Muscle of leg (tissue), 11 donors: ENCODE data around the gene P2RY11. TPM values are rescaled to one million over a fixed set of nuclear protein-coding genes. Genes with fewer than 3 reads are reported as not detected.

Experiments used
- DNase-seq: peaks from one replicate; pipeline ENCODE4 v3.0.0; 2013
- H3K27ac ChIP-seq: one replicate; pipeline ENCODE4 v1.5.1; 2013; ENCODE audit warnings: mild to moderate bottlenecking, low read length, control low read depth
- H3K27me3 ChIP-seq: one replicate; pipeline ENCODE4 v1.6.1; 2013; ENCODE audit warnings: low read length; ENCODE audit not compliant: control insufficient read depth, insufficient read depth
- H3K36me3 ChIP-seq: one replicate; pipeline ENCODE4 v1.6.1; 2013; ENCODE audit warnings: low read length; ENCODE audit not compliant: control insufficient read depth, insufficient read depth
- H3K4me1 ChIP-seq: one replicate; pipeline ENCODE4 v1.6.1; 2013; ENCODE audit warnings: low read length; ENCODE audit not compliant: control insufficient read depth, insufficient read depth
- H3K4me3 ChIP-seq: one replicate; pipeline ENCODE4 v1.5.1; 2013; ENCODE audit warnings: low read length, control low read depth
- H3K9me3 ChIP-seq: replicated peaks from 2 replicates; pipeline ENCODE4 v1.6.1; 2013; ENCODE audit warnings: low read depth, low read length; ENCODE audit not compliant: control insufficient read depth
- whole genome bisulfite sequencing: methylation state at CpG from one replicate; pipeline ENCODE4 v1.1.5; 2013; ENCODE audit warnings: missing lambda C conversion rate; ENCODE audit not compliant: insufficient coverage; 5-methylcytosine and 5-hydroxymethylcytosine counted together
- polyA plus RNA-seq, 8 donors: library from polyadenylated mRNA; unstranded; fragments of 120-200 nt; gene quantifications; one replicate each; pipeline versions ENCODE4 v1.2.1 to v1.2.3, GENCODE V29; 2013; ENCODE audit warnings: inconsistent platforms in 1 of 8, low replicate concordance in 1 of 8; ENCODE audit not compliant: insufficient read length in 8 of 8, insufficient read depth in 1 of 8
- total RNA-seq: library from RNA; stranded (reverse); fragments of 120-200 nt; gene quantifications from one replicate; pipeline ENCODE4 v1.2.4, GENCODE V29; 2013

Gene P2RY11
- total and polyA plus RNA-seq, 9 donors, result 2.7 to 14.2 (median 9.5) TPM

DNA sequence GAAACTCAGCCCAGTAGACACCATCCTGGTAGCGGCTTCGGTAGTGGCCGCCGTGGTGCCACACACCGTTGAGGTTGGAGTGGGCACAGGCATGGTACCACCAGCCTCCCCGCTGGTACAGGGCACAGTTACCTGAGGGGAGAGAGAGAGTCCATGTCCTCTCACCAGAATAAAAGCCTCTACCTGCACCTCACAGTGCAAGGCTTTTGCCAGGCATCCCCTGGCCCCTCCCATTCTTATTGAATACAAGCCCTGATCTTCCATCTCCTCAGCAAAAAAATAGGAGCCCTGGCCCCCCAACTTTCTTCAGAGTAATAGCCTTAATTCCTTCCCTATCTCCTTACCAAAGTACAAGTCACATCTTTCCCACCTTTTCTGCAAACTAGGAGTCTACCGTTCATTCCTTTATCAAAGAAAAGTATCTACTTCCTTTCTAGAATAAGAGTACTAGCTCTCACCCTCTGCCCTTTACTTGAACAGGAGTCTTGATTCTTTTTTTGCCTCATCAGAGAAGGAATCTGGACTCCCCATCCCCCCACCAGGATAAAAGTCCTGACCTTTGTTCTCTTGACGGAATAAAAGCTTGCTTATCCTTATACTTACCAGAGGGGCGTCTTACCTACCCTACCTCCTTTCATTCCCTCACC is 18.7 kb upstream of the P2RY11 start:
- no peaks in the 10 kb centered on the region for H3K27me3 ChIP-seq
- H3K36me3 ChIP-seq, result peaks cover 35% of the 10 kb centered on the region
- no peak for DNase-seq
- WGBS, result 92% methylated on average over 7 of the region's 9 CpGs
- H3K4me1 ChIP-seq, result peaks cover 11% of the 10 kb centered on the region
- H3K9me3 ChIP-seq, result no peaks in the 10 kb centered on the region
- H3K27ac ChIP-seq, result no peak overlapping the region
- no peak overlapping the region for H3K4me3 ChIP-seq

DNA sequence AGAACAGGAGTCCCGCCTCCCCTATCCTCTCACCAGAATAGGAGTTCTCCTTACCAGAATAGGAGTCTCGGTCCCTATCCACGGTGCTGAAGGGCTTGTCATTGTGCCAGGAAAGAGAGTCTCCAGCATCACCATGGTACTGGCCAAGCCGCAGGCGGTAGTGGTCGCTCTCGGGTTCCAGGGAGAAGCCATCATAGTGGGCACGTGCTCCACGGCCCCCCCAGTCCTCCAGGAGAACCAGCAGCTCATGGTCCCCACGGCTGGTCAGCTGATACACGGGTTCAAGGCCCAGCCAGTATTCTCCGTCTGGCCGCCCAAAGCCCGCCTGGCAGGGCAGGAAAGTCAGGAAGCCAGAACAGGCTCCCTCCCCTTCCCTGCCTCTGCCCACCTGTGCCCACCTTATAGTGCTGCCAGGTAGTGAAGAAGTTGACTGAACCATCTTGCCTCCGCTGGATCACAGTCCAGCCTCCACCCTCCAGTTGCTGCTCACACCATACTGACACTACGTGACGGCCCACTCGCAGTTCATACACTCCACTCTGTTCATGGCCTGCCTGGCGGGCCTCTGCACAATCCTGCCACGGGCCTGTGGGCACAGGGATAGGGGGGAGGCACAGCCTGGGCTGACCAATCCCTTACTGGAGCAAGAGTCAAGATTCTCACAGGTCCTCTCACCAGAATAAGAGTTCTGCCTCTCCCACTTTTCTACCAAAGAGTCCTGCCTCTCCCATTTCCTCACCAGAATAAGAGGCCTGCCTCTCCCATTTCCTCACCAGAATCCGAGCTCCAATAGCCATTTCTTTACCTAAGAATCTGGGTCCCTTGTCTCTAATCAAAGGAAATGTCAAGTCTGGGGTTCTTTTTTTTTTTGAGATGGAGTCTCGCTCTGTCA is 18.0 kb upstream of the P2RY11 start:
- Histone ChIP-seq H3K4me1 (peaks cover 11% of the 10 kb centered on the region), H3K36me3 (peaks cover 35% of the 10 kb centered on the region), H3K9me3 (no peaks in the 10 kb centered on the region), H3K27ac (no peak overlapping the region), H3K27me3 (no peaks in the 10 kb centered on the region), H3K4me3 (no peak overlapping the region)
- DNase-seq, result no peak
- 77% methylated on average over 15 of the region's 22 CpGs for WGBS

DNA sequence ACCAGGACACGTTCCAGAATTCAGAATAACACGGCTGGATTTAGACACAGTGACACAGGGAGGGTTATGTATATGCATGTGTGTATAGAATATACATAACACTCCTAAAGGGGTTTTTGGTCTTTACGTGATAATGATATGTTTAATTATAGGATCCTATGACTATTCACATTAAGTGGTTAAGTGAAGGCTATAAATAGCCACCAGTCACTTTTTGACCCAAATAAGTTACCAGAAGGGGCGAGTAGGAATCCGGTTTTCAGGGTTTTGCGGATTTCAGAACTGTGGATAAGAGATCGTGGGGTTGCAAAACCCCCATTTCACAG is 15.9 kb upstream of the P2RY11 start:
- H3K27ac ChIP-seq, result peak overlapping the region; percentile 71
- peaks cover 11% of the 10 kb centered on the region for H3K4me1 ChIP-seq
- WGBS, result 36% methylated on average over 4 of the region's 7 CpGs
- no peaks in the 10 kb centered on the region for H3K27me3 ChIP-seq
- no peak overlapping the region for H3K4me3 ChIP-seq
- no peaks in the 10 kb centered on the region for H3K9me3 ChIP-seq
- no peak for DNase-seq
- peaks cover 21% of the 10 kb centered on the region for H3K36me3 ChIP-seq

DNA sequence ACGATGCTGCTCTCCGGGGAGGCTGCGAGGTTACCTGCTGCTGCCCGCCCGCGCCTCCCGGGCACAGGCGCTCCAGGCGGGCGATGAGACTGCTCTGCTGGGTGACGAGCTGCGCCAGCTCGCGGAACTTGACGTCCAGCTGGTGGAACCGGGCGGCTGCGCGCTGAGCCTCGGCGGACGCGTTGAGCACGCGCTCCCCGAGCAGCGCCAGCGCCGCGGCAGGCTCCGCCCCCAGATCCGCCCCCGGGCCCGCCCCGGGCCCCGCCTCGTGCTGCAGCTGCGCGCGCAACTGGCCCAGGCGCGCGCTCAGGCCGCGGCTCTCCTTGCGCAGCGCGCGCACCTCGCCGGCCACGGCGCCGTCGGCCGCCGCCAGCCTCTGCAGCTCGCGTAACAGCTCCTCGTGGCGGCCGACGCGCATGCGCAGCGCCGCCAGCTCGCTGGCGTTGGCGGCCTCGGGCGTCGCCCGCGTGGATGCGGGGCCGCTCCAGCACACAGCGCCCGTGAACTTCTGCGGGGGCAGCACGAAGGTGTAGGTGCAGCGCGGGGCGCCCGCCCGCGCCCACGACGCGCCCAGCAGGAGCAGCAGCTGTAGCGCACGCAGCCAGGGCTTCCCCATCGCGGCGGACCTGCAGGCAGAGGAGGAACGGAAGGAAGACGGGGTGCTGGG is 15.4 kb upstream of the P2RY11 start:
- peak overlapping the region; percentile 49 for H3K4me3 ChIP-seq
- 2% methylated on average over 97 of the region's 97 CpGs for WGBS
- peak; percentile 96 for DNase-seq
- H3K27ac ChIP-seq, result peak overlapping the region; percentile 71
- H3K9me3 ChIP-seq, result no peaks in the 10 kb centered on the region
- H3K27me3 ChIP-seq, result no peaks in the 10 kb centered on the region
- peaks cover 21% of the 10 kb centered on the region for H3K36me3 ChIP-seq
- H3K4me1 ChIP-seq, result peaks cover 11% of the 10 kb centered on the region

DNA sequence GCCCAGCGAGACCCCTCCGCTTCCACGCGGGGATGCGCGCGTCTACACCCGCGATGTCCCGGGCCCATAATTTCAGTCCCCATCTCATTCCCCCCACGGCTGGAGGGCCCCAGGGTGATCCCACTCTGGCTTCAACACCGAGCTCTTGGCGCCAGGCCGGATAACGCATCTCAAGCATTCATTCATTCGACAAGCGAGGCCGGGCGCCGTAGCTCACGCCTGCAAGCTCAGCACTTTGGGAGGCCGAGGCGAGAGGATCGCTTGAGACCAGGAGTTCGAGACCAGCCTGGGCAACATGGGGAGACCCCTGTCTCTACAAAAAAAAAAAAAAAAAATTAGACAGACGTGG is 14.9 kb upstream of the P2RY11 start:
- H3K27me3 ChIP-seq, result no peaks in the 10 kb centered on the region
- no peak for DNase-seq
- H3K4me3 ChIP-seq, result peak overlapping the region; percentile 49
- peak overlapping the region; percentile 21 for H3K27ac ChIP-seq
- H3K36me3 ChIP-seq, result peaks cover 18% of the 10 kb centered on the region
- WGBS, result 13% methylated on average over 23 of the region's 26 CpGs
- H3K4me1 ChIP-seq, result peaks cover 11% of the 10 kb centered on the region
- H3K9me3 ChIP-seq, result no peaks in the 10 kb centered on the region

DNA sequence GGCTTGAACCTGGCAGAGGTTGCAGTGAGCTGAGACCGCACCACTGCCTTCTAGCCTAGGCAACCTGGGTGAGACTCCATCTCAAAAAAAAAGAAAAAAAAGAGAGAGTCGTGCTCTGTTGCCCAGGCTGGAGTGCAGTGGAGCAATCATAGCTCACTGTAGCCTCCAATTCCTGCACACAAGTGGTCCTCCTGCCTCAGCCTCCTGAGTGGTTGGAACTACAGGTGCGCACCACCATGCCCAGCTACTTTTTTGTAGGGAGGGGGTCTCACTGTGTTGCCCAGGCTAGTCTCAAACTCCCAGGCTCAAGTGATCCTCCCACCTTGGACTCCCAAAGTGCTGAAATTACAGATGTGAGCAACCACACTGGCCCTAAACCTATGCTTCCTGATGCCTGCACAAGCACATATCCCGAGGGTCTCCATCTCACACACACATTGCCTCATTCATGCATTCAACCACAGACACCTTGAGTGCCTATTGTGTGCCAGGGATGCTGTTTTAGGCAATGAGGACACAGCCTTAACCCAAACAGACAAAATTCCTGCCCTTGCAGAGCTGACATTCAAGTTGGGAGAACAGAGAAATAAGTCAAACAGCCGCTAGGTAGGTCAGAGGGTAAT is 11.2 kb upstream of the P2RY11 start:
- Histone ChIP-seq H3K4me3 (no peak overlapping the region), H3K4me1 (peaks cover 17% of the 10 kb centered on the region), H3K27ac (no peak overlapping the region), H3K9me3 (no peaks in the 10 kb centered on the region), H3K36me3 (no peaks in the 10 kb centered on the region), H3K27me3 (no peaks in the 10 kb centered on the region)
- no peak for DNase-seq
- 90% methylated on average over 2 of the region's 5 CpGs for WGBS

DNA sequence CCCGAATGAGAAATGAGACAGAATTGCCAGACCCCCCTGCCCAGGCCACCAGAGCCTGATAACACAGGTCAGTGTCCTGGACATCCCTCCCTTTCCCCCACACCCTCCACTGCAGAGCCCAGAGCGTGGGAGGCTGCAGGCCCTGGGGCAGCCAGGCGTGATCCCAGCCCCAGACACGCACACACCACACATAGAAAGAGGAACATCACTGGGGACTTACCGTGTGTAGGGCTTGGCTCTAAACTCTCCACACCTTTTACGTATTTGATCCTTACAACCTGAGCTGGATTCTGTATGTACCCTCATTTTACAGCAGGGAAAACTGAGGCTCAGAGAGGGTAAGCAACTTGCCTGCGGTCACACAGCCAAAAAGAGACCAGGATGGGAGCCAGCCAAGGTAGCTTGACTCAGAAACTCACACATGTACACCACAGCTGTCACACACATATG is 8.7 kb upstream of the P2RY11 start:
- Histone ChIP-seq H3K4me3 (no peak overlapping the region), H3K9me3 (no peaks in the 10 kb centered on the region), H3K36me3 (peaks cover 7% of the 10 kb centered on the region), H3K27ac (peak overlapping the region; percentile 20), H3K27me3 (no peaks in the 10 kb centered on the region), H3K4me1 (peaks cover 19% of the 10 kb centered on the region)
- DNase-seq, result no peak
- 71% methylated on average over 4 of the region's 7 CpGs for WGBS

DNA sequence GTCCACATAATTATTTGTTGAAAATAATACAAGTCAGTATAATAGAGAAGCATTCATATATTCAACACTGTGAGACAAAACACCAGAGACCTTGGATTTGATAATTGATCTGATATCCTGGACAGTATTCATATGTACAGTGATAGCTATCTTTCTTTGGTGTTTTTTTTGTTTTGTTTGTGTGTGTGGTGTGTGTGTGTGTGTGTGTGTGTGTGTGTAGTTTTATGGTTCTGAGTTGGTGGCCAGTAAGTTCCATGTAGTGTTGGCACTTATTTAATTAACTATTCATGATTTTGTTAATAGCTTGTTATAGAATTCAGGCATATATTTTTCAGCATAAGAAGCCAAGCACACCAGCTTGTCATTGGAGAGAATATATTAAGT is 7.4 kb upstream of the P2RY11 start:
- H3K27me3 ChIP-seq, result no peaks in the 10 kb centered on the region
- H3K36me3 ChIP-seq, result peaks cover 17% of the 10 kb centered on the region
- no peaks in the 10 kb centered on the region for H3K9me3 ChIP-seq
- DNase-seq, result no peak
- peak overlapping the region; percentile 83 for H3K27ac ChIP-seq
- peaks cover 19% of the 10 kb centered on the region for H3K4me1 ChIP-seq
- H3K4me3 ChIP-seq, result no peak overlapping the region

DNA sequence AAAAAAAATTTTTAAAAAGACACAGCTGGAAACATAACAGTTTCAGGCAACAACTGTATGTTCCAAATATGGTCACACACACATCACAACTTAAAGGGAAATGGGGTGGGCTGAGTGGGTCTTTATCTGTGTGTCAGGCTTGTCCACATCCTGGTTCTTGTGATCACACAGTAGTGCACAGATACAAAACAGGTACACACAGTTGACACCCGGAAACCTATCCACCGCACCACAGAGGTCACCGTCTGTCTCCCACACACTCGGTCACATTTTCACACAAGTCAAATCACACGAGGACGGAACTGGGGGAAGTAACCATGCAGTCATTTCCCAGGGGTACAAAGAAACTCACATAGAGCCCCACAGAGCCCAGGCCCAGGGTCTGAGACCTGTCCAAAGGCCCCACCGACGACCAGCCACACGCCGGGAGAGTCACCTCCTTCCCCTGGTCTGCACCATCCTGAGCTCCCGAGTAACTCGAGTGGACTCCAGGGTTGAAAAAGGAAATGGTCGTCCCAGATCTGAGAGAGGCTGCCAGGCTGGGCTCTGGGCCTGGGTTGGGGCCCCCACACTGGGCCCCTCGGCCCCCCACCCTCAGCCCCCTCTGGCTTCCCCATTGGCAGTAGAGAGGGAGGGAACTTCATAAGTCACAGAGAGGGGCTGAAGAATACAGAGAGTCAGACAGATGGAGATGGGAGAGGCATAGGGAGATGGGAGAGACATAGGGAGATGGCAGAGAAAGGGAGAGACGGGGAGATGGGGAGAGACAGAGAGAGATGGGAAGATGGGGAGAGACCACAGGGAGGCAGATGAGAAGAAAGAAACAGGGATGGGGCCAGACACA is 6.6 kb upstream of the P2RY11 start:
- Histone ChIP-seq H3K4me3 (peak overlapping the region; percentile 25), H3K4me1 (peaks cover 19% of the 10 kb centered on the region), H3K27ac (peak overlapping the region; percentile 83), H3K9me3 (no peaks in the 10 kb centered on the region), H3K36me3 (peaks cover 25% of the 10 kb centered on the region), H3K27me3 (no peaks in the 10 kb centered on the region)
- WGBS, result 30% methylated on average over 3 of the region's 15 CpGs
- peak; percentile 70 for DNase-seq
